GM23338 (cell line): ENCODE measurements around the gene FCN2. TPM values are rescaled to one million over a fixed set of nuclear protein-coding genes. Genes with fewer than 3 reads are reported as not detected.

Experiments
- ATAC-seq: fragments of 200-7000 bp; cut with Tn5 transposase; 3 replicates; pipeline ENCODE4 v1.9.1; 2020
- DNase-seq: peaks from one replicate; pipeline ENCODE4 v3.0.0-alpha.2; 2015; ENCODE audit warnings: low spot score
- H2AFZ ChIP-seq: fragments of 200-600 bp; sonication (generic); 2 replicates; pipeline ENCODE4 v1.8.0; 2016; ENCODE audit warnings: antibody characterized with exemption, mild to moderate bottlenecking, moderate library complexity
- H3F3A ChIP-seq: fragments of 200-600 bp; sonication (generic); replicated peaks from 2 replicates; pipeline ENCODE4 v1.8.0; 2017; ENCODE audit warnings: antibody characterized with exemption, mixed run types, low read depth
- H3K27ac ChIP-seq: fragments of 200-600 bp; sonication (generic); 2 replicates; pipeline ENCODE4 v1.6.1; 2016; ENCODE audit warnings: low read depth
- H3K27me3 ChIP-seq: fragments of 200-600 bp; sonication (generic); 2 replicates; pipeline ENCODE4 v1.8.0; 2016; ENCODE audit warnings: mild to moderate bottlenecking, mixed run types, moderate library complexity; ENCODE audit not compliant: insufficient read depth
- H3K36me3 ChIP-seq: fragments of 200-600 bp; sonication (generic); 2 replicates; pipeline ENCODE4 v1.8.0; 2016; ENCODE audit warnings: mild to moderate bottlenecking; ENCODE audit not compliant: insufficient read depth
- H3K4me1 ChIP-seq: fragments of 200-600 bp; sonication (generic); 2 replicates; pipeline ENCODE4 v1.8.0; 2016; ENCODE audit warnings: mild to moderate bottlenecking, moderate library complexity; ENCODE audit not compliant: insufficient read depth
- H3K4me2 ChIP-seq: fragments of 200-600 bp; sonication (generic); 2 replicates; pipeline ENCODE4 v1.7.1; 2017; ENCODE audit warnings: mixed run types
- H3K4me3 ChIP-seq: fragments of 200-600 bp; sonication (generic); 2 replicates; pipeline ENCODE4 v1.6.1; 2016; ENCODE audit warnings: mixed run types
- H3K79me2 ChIP-seq: fragments of 200-600 bp; sonication (generic); replicated peaks from 2 replicates; pipeline ENCODE4 v1.8.0; 2017; ENCODE audit warnings: mild to moderate bottlenecking; ENCODE audit not compliant: insufficient read depth
- H3K9me2 ChIP-seq: fragments of 200-600 bp; sonication (generic); 2 replicates; pipeline ENCODE4 v1.8.0; 2017; ENCODE audit not compliant: insufficient read depth
- H4K20me1 ChIP-seq: fragments of 200-600 bp; sonication (generic); replicated peaks from 2 replicates; pipeline ENCODE4 v1.8.0; 2017; ENCODE audit warnings: mild to moderate bottlenecking; ENCODE audit not compliant: insufficient read depth
- H3K27ac Mint-ChIP-seq: 2 replicates; pipeline ENCODE4 v1.8.0; 2020; ENCODE audit warnings: inconsistent platforms, mild to moderate bottlenecking, moderate library complexity, mixed read lengths
- H3K27me3 Mint-ChIP-seq: 3 replicates; pipeline ENCODE4 v1.8.0; 2022; ENCODE audit warnings: low read depth, mild to moderate bottlenecking, moderate library complexity, mixed read lengths, inconsistent platforms; ENCODE audit not compliant: insufficient read depth, poor library complexity
- H3K36me3 Mint-ChIP-seq: 3 replicates; pipeline ENCODE4 v1.8.0; 2021; ENCODE audit warnings: low read depth, mild to moderate bottlenecking, inconsistent platforms, moderate library complexity, mixed read lengths
- H3K4me1 Mint-ChIP-seq: 3 replicates; pipeline ENCODE4 v1.8.0; 2020; ENCODE audit warnings: mild to moderate bottlenecking, inconsistent platforms, mixed read lengths
- H3K4me3 Mint-ChIP-seq: 3 replicates; pipeline ENCODE4 v1.8.0; 2021; ENCODE audit warnings: moderate library complexity, mild to moderate bottlenecking, inconsistent platforms, mixed read lengths
- H3K9me3 Mint-ChIP-seq: 3 replicates; pipeline ENCODE4 v1.8.0; 2020; ENCODE audit warnings: moderate library complexity, mild to moderate bottlenecking, inconsistent platforms, mixed read lengths
- STAT1 ChIP-seq: IDR thresholded peaks from one replicate; pipeline ENCODE4 v1.6.1; 2016; ENCODE audit warnings: antibody characterized with exemption; ENCODE audit not compliant: unreplicated experiment
- ZNF114 ChIP-seq: fragments of 250-450 bp; sonication (Bioruptor Pico); IDR thresholded peaks from 2 replicates; pipeline ENCODE4 v1.5.0; 2020; ENCODE audit warnings: mild to moderate bottlenecking, moderate library complexity
- ZNF331 ChIP-seq: fragments of 250-450 bp; sonication (Bioruptor Pico); IDR thresholded peaks from 2 replicates; pipeline ENCODE4 v1.5.0; 2020; ENCODE audit warnings: low read depth, mild to moderate bottlenecking, moderate library complexity
- polyA plus RNA-seq: library from polyadenylated mRNA; unstranded; fragments of >200 nt; fragmentation: Nextera tagmentation; extraction: Ambion mirVana; gene quantifications from 2 replicates; pipeline ENCODE4 v1.2.1, GENCODE V29; 2016
- total RNA-seq: library from RNA; depleted of rRNA; stranded (reverse); fragments of >200 nt; shearing (Covaris generic); gene quantifications from 2 replicates; pipeline ENCODE4 v1.2.3, GENCODE V29; 2014
- TF ChIP-seq, protein P1 (sequence below): fragments of 250-450 bp; sonication (Bioruptor Pico); IDR thresholded peaks from 2 replicates; pipeline ENCODE4 v1.5.0; 2020; ENCODE audit warnings: mild to moderate bottlenecking, moderate library complexity
- TF ChIP-seq, protein P2 (sequence below): IDR thresholded peaks from one replicate; pipeline ENCODE4 v1.6.1; 2018; ENCODE audit warnings: antibody characterized with exemption; ENCODE audit not compliant: unreplicated experiment

Gene FCN2
- total and polyA plus RNA-seq, 2 experiments from 2014 or later, result not detected

DNA sequence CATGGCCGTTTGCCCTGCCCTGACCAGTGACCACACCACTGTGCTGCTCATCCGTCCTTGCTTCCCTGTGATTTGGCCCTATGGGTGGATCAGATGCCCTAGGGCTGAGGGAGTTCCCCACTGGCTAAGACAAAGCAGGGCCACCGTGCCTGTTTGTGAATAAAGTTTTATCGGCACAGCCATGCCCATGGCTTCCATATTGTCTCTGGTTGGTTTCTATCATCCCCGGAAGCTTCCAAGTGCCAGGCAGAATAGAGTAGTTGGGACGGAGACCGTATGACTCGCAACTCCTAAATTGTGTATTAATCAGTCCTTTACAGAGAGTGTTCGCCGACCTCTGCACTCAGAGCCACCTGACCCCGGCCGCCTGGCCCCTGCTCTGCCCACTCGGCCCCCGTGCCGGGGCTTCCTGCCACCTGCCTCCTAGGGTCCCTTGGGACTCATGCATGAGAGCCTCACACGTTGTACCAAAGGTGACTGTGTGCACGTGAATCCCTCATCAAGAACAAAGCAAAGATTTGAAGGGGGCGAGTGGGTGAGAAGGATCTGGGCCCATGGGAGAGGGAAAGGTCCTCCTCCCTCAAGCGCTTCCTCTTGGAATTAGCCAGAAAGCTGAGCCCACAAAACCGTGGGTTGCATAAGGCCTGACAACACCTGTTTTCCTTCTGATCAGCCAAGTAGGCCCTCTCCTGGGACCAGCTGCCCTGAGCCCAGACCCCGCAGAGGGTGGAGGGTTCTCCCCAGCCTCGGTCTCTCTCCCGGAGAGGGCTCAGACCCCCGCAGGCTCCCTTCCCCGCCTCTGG lies 11.7 kb upstream of the FCN2 start:
- Mint-ChIP-seq H3K9me3 (no peaks in the 10 kb centered on the region), H3K4me3 (no peak overlapping the region), H3K36me3 (no peaks in the 10 kb centered on the region), H3K4me1 (no peaks in the 10 kb centered on the region), H3K27ac (no peak overlapping the region), H3K27me3 (no peaks in the 10 kb centered on the region)
- Histone ChIP-seq H3K4me3 (no peak overlapping the region), H3F3A (no peaks in the 10 kb centered on the region), H3K27ac (no peak overlapping the region), H4K20me1 (no peaks in the 10 kb centered on the region), H3K36me3 (no peaks in the 10 kb centered on the region), H2AFZ (no peak overlapping the region), H3K9me2 (no peaks in the 10 kb centered on the region), H3K27me3 (no peaks in the 10 kb centered on the region), H3K79me2 (no peaks in the 10 kb centered on the region), H3K4me1 (no peaks in the 10 kb centered on the region), H3K4me2 (no peak overlapping the region)
- ATAC-seq (no peak), DNase-seq (no peak)
- TF ChIP-seq ZNF114 (CRISPR knock-in tag) (no peak), STAT1 (no peak), ZNF331 (no peak)
- TF ChIP-seq, protein P1, sequence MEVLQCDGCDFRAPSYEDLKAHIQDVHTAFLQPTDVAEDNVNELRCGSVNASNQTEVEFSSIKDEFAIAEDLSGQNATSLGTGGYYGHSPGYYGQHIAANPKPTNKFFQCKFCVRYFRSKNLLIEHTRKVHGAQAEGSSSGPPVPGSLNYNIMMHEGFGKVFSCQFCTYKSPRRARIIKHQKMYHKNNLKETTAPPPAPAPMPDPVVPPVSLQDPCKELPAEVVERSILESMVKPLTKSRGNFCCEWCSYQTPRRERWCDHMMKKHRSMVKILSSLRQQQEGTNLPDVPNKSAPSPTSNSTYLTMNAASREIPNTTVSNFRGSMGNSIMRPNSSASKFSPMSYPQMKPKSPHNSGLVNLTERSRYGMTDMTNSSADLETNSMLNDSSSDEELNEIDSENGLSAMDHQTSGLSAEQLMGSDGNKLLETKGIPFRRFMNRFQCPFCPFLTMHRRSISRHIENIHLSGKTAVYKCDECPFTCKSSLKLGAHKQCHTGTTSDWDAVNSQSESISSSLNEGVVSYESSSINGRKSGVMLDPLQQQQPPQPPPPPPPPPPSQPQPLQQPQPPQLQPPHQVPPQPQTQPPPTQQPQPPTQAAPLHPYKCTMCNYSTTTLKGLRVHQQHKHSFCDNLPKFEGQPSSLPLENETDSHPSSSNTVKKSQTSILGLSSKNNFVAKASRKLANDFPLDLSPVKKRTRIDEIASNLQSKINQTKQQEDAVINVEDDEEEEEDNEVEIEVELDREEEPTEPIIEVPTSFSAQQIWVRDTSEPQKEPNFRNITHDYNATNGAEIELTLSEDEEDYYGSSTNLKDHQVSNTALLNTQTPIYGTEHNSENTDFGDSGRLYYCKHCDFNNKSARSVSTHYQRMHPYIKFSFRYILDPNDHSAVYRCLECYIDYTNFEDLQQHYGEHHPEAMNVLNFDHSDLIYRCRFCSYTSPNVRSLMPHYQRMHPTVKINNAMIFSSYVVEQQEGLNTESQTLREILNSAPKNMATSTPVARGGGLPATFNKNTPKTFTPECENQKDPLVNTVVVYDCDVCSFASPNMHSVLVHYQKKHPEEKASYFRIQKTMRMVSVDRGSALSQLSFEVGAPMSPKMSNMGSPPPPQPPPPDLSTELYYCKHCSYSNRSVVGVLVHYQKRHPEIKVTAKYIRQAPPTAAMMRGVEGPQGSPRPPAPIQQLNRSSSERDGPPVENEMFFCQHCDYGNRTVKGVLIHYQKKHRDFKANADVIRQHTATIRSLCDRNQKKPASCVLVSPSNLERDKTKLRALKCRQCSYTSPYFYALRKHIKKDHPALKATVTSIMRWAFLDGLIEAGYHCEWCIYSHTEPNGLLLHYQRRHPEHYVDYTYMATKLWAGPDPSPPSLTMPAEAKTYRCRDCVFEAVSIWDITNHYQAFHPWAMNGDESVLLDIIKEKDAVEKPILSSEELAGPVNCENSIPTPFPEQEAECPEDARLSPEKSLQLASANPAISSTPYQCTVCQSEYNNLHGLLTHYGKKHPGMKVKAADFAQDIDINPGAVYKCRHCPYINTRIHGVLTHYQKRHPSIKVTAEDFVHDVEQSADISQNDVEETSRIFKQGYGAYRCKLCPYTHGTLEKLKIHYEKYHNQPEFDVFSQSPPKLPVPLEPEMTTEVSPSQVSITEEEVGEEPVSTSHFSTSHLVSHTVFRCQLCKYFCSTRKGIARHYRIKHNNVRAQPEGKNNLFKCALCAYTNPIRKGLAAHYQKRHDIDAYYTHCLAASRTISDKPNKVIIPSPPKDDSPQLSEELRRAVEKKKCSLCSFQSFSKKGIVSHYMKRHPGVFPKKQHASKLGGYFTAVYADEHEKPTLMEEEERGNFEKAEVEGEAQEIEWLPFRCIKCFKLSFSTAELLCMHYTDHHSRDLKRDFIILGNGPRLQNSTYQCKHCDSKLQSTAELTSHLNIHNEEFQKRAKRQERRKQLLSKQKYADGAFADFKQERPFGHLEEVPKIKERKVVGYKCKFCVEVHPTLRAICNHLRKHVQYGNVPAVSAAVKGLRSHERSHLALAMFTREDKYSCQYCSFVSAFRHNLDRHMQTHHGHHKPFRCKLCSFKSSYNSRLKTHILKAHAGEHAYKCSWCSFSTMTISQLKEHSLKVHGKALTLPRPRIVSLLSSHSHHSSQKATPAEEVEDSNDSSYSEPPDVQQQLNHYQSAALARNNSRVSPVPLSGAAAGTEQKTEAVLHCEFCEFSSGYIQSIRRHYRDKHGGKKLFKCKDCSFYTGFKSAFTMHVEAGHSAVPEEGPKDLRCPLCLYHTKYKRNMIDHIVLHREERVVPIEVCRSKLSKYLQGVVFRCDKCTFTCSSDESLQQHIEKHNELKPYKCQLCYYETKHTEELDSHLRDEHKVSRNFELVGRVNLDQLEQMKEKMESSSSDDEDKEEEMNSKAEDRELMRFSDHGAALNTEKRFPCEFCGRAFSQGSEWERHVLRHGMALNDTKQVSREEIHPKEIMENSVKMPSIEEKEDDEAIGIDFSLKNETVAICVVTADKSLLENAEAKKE (CRISPR knock-in tag), result no peak

DNA sequence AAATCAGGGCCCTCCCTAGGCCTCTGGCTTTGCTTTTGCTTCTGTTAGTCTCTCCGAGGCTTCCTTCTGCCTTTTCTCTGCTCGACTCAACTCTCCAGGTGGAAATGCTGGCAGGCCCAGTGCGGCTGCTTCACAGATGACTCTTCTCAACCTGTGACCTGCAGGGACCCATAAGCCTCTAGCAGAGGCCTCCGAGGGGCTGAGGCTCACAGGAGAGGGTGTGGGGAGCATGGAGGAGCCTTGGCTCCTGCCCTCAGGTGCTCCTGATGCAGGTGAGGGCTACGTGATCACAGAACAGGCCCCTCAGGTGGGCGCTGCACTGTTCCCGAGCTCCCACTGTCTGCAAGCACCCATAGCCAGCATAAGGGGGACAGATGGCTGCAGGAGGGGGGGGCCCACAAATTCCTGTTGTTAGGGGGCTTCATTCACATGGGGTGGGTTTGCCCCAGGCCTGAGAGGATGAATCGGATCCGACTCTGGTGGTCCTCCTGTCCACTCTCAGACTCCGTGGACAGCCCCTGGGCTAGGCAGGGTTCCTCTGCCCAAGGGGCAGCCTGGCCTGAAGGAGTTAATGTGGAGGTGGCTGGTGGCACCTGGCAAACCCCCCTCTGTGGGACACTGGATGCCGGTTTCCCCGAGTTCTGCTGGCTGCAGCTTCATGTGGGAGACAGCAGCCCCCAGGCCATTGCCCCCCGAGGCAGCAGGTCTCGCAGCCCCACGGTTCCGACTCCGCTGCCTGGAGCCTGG lies 10.9 kb upstream of the FCN2 start:
- no peaks in the 10 kb centered on the region for H3K36me3 ChIP-seq
- H2AFZ ChIP-seq, result no peak overlapping the region
- no peak overlapping the region for H3K27ac ChIP-seq
- no peaks in the 10 kb centered on the region for H3K9me2 ChIP-seq
- H3K27me3 ChIP-seq, result no peaks in the 10 kb centered on the region
- Mint-ChIP-seq H3K27me3 (no peaks in the 10 kb centered on the region), H3K9me3 (no peaks in the 10 kb centered on the region), H3K4me1 (no peaks in the 10 kb centered on the region), H3K36me3 (no peaks in the 10 kb centered on the region), H3K4me3 (no peak overlapping the region), H3K27ac (no peak overlapping the region)
- no peak overlapping the region for H3K4me3 ChIP-seq
- no peaks in the 10 kb centered on the region for H3K79me2 ChIP-seq
- H3K4me2 ChIP-seq, result no peak overlapping the region
- no peaks in the 10 kb centered on the region for H4K20me1 ChIP-seq
- ATAC-seq (no peak), DNase-seq (no peak)
- H3F3A ChIP-seq, result no peaks in the 10 kb centered on the region
- H3K4me1 ChIP-seq, result no peaks in the 10 kb centered on the region
- TF ChIP-seq, protein P2, sequence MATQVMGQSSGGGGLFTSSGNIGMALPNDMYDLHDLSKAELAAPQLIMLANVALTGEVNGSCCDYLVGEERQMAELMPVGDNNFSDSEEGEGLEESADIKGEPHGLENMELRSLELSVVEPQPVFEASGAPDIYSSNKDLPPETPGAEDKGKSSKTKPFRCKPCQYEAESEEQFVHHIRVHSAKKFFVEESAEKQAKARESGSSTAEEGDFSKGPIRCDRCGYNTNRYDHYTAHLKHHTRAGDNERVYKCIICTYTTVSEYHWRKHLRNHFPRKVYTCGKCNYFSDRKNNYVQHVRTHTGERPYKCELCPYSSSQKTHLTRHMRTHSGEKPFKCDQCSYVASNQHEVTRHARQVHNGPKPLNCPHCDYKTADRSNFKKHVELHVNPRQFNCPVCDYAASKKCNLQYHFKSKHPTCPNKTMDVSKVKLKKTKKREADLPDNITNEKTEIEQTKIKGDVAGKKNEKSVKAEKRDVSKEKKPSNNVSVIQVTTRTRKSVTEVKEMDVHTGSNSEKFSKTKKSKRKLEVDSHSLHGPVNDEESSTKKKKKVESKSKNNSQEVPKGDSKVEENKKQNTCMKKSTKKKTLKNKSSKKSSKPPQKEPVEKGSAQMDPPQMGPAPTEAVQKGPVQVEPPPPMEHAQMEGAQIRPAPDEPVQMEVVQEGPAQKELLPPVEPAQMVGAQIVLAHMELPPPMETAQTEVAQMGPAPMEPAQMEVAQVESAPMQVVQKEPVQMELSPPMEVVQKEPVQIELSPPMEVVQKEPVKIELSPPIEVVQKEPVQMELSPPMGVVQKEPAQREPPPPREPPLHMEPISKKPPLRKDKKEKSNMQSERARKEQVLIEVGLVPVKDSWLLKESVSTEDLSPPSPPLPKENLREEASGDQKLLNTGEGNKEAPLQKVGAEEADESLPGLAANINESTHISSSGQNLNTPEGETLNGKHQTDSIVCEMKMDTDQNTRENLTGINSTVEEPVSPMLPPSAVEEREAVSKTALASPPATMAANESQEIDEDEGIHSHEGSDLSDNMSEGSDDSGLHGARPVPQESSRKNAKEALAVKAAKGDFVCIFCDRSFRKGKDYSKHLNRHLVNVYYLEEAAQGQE, result no peak
